Subcutaneous adipose tissue (tissue), 4 donors: ENCODE measurements around the gene PUDP. TPM values are rescaled to one million over a fixed set of nuclear protein-coding genes. Genes with fewer than 3 reads are reported as not detected.

Experiments used
- total RNA-seq, 4 donors: library from RNA; depleted of rRNA; stranded (reverse); fragments of >200 nt; gene quantifications; one replicate each; pipeline ENCODE4 v1.1.0, GENCODE V29; 2016
- TF ChIP-seq, protein P1 (sequence below): fragments of 450-650 bp; IDR thresholded peaks from one replicate; pipeline ENCODE4 v1.5.1; 2016; ENCODE audit warnings: low read depth, mild to moderate bottlenecking, control low read depth, antibody characterized with exemption, moderate library complexity

Gene PUDP
- total RNA-seq, 4 donors from 2014 or later = 7.9 to 23.3 (median 12.6) TPM

DNA sequence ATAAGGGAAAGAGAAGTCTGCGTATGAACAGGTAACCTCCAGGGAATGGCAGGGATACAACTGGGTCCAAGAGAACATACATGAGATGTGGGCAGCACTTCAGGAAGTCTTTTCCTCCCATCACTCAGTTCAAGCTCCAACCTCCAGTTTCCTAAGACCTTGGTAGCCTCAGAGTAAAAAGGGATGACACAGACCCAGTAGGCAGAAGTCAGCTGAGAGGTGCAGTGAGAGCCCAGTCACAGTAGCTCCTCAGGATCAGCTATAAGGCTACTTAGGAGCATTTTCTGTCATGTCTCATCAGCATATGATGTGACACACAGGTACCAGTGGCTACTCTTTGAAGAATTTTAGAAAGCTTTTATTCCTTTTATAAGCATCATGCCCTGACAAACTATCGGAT is 13.0 kb downstream of the PUDP start:
- TF ChIP-seq, protein P1, sequence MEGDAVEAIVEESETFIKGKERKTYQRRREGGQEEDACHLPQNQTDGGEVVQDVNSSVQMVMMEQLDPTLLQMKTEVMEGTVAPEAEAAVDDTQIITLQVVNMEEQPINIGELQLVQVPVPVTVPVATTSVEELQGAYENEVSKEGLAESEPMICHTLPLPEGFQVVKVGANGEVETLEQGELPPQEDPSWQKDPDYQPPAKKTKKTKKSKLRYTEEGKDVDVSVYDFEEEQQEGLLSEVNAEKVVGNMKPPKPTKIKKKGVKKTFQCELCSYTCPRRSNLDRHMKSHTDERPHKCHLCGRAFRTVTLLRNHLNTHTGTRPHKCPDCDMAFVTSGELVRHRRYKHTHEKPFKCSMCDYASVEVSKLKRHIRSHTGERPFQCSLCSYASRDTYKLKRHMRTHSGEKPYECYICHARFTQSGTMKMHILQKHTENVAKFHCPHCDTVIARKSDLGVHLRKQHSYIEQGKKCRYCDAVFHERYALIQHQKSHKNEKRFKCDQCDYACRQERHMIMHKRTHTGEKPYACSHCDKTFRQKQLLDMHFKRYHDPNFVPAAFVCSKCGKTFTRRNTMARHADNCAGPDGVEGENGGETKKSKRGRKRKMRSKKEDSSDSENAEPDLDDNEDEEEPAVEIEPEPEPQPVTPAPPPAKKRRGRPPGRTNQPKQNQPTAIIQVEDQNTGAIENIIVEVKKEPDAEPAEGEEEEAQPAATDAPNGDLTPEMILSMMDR = no peak

DNA sequence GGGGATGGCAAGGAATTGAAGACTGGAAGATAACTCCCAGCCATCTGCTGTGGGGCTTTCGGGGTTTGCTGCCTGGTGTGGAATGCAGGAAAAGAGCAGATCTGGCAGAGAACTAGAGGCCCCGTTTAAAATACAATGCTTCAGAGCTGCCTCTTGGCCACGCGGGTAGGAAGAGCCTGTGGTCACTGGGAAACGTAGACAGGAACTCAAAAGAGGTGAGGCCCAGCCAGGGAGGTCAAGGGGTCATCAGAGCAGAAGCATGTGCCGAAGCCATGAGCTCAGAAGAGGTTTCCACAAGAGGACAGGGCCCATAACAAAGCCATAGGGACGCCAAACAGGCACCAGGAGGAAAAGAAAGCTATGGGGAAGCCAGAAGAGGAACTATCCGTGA is 14.9 kb downstream of the PUDP start:
- TF ChIP-seq, protein P1 = no peak

DNA sequence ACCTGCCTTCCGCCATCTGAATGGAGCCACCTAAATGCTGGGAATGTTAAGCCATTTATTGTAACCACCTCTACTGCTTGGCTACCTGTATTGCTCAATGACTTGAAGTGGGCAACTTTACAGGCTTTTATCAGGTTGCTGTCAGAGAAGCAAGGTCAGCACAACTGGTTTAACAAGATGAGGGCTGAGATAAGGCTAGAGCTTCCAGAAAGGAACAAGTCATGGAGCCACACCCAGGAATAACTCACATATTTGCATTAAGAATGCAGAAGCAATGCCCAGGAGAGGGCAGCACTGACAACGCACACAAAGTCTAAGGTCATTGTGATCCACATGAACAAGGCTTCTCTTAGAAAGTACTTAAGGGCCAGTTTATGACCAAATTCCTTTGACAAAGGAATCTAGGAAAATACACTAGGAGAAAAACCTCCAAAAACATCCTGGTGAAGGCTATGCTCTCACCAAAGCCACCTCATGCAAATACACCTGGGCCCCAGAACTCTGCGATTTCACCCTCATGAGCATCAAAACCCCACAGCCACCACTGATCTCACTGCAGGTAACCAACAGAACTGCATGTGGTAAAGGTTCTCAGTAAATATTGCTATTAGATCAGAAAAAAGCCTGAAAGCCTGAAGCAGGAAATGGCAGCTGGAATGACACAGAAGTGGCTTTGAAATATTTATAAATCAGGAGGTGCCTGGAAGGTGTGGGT is 15.5 kb downstream of the PUDP start:
- TF ChIP-seq, protein P1 = no peak

GRCh38 chrX:7131621-7132020 is 16.3 kb downstream of the PUDP start:
- TF ChIP-seq, protein P1 = no peak

DNA sequence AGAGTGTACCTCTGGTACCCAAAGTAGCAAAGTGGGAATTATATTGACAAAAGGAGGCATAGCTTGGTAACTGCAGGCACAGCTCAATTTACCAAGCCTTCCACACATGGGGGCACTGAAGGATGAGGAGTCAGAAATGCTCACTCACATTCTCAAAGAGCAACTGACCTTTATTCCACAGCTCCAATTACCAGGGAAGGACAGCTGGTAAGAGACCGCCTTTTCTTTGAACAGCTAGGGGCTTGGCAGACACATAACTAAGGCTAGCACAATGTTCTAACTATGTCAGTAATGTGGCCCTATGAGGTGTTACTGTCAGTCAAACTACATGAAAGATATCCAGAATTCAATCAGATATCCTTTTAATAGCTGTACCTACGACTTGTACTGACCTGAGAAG is 20.9 kb downstream of the PUDP start:
- TF ChIP-seq, protein P1 = no peak

- TF ChIP-seq, protein P1 = no peak
These were observed 27.1 kb downstream of the PUDP start for GRCh38 chrX:7120878-7121219.

- TF ChIP-seq, protein P1 = no peak
These were observed 27.7 kb downstream of the PUDP start for GRCh38 chrX:7119950-7120877.
